Naive thymus-derived CD8-positive, alpha-beta T cell (primary cell): ENCODE data around the gene CTSG. TPM values are rescaled to one million over a fixed set of nuclear protein-coding genes. Genes with fewer than 3 reads are reported as not detected.

Source experiments
- ATAC-seq, 2 donors: fragments of 150-1000 bp; cut with Tn5 transposase in 1 of 2; sonication (Bioruptor Pico), chemical (Tn5 transposase) in 1 of 2; 1 replicate in 1 of 2; 2 replicates in 1 of 2; pipeline ENCODE4 v1.10.0; 2021; ENCODE audit warnings: mild to moderate bottlenecking in 2 of 2, moderate library complexity in 2 of 2
- POLR2A ChIA-PET: fragments of 350-600 bp; sonication (Branson Sonifier 250); formaldehyde crosslinking; loops from one replicate; lab custom pipeline; 2021; ENCODE audit warnings: antibody characterized with exemption; lab: Charles Lee
- DNase-seq, 10 donors: peaks; one replicate each; pipeline versions ENCODE4 v3.0.0 to v3.0.0-alpha.2; 2020 to 2022
- H3K27ac Mint-ChIP-seq, 10 donors: one replicate each; pipeline ENCODE4 v1.8.0; 2020 to 2022; ENCODE audit warnings: mild to moderate bottlenecking in 10 of 10, mixed read lengths in 10 of 10, moderate library complexity in 4 of 10, inconsistent platforms in 1 of 10
- H3K27me3 Mint-ChIP-seq, 5 donors: one replicate each; pipeline ENCODE4 v1.8.0; 2021 to 2022; ENCODE audit warnings: mixed read lengths in 5 of 5
- H3K36me3 Mint-ChIP-seq, 3 donors: one replicate each; pipeline ENCODE4 v1.8.0; 2020 to 2022; ENCODE audit warnings: mixed read lengths in 3 of 3, mild to moderate bottlenecking in 2 of 3, inconsistent platforms in 1 of 3
- H3K4me1 Mint-ChIP-seq, 4 donors: one replicate each; pipeline ENCODE4 v1.8.0; 2021 to 2022; ENCODE audit warnings: mixed read lengths in 4 of 4
- H3K4me3 Mint-ChIP-seq, 10 donors: one replicate each; pipeline ENCODE4 v1.8.0; 2020 to 2022; ENCODE audit warnings: mild to moderate bottlenecking in 10 of 10, mixed read lengths in 10 of 10, moderate library complexity in 6 of 10, inconsistent platforms in 1 of 10
- H3K9me3 Mint-ChIP-seq, 9 donors: one replicate each; pipeline ENCODE4 v1.8.0; 2020 to 2022; ENCODE audit warnings: mixed read lengths in 9 of 9, mild to moderate bottlenecking in 3 of 9, inconsistent platforms in 1 of 9, moderate library complexity in 1 of 9
- polyA plus RNA-seq, 3 donors: library from polyadenylated mRNA; unstranded; fragments of 300-500 nt; fragmentation: Illumina TruSeq; gene quantifications; one replicate each; pipeline ENCODE4 v1.2.3, GENCODE V29; 2021
- total RNA-seq, 8 experiments: library from RNA in 2 of 8; stranded (reverse) in 2 of 8; gene quantifications; one replicate each; pipeline ENCODE4 v1.2.3 and lab custom pipeline; 2021 to 2026

The CTSG gene, protein sequence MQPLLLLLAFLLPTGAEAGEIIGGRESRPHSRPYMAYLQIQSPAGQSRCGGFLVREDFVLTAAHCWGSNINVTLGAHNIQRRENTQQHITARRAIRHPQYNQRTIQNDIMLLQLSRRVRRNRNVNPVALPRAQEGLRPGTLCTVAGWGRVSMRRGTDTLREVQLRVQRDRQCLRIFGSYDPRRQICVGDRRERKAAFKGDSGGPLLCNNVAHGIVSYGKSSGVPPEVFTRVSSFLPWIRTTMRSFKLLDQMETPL
- total RNA-seq (not detected), polyA plus RNA-seq (not detected), total RNA-seq (lab: John Stamatoyannopoulos, UW) (0 to 0.50 (median 0.04) reads per million in 6 experiments)

DNA sequence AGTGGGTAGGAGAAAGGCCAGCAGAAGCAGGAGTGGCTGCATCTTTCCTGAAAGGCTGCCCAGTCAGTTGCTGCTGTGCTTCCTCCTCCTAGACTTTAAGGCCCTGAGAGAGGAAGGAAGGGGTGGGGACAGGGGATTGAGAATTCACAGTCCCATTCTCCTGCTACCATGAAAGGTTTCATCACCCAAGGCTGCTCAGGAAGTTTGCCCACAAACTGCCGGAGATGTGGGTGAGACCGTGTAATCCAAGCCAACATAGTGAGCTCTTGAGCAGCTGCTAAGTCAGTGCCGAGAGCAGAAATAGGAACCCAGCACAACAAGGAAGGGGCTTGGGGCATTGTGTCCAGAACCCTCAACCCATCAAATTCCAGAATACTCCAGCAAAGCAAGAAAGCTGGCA, at the start of gene CTSG:
TSS of gene CTSG (minus strand) at position 69 of the 400 bp plus-strand sequence. CDS start at position 42, 27 bp downstream.
- DNase-seq (no peak), ATAC-seq (no peak)
- Mint-ChIP-seq H3K27me3 (peaks cover 0 to 8% (median 3%) of the 10 kb centered on the region in 5 donors), H3K4me3 (no peak within 1 kb of the TSS), H3K9me3 (peaks cover 0 to 2% (median 0%) of the 10 kb centered on the region in 9 donors), H3K36me3 (no peaks in the 10 kb centered on the region), H3K27ac (peak within 1 kb of the TSS in 2 of 10 donors; percentile 3 to 50), H3K4me1 (peaks cover 0 to 4% (median under 1%) of the 10 kb centered on the region in 4 donors)
- POLR2A ChIA-PET: no interaction called here

DNA sequence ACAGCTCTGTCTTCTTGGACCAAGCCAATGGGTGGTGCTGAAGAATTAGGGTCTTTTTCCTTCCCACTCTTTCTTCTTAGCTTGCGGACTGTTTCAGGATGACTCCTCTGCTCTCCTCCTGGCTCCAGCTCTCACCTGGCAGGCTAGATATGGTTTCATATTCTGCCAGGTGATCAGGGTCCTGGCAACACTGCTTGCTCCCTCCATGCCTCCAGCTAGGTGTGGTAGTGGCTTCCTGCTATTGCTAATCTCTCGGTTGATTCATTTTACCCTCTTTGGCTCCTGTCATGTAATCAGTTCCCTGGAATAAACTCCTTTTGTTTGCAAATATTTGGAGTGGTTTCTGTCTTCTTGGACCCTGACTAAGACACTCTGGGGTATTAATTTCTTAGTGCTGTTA, 37.7 kb upstream of the CTSG start:
- POLR2A ChIA-PET: no interaction called here
- Mint-ChIP-seq H3K9me3 (peaks cover 0 to 4% (median under 1%) of the 10 kb centered on the region in 9 donors), H3K4me1 (peaks cover 0 to 25% (median 3%) of the 10 kb centered on the region in 4 donors), H3K27ac (peak overlapping the region in 1 of 10 donors; percentile 88), H3K27me3 (peaks cover 0 to 11% (median 0%) of the 10 kb centered on the region in 5 donors), H3K36me3 (no peaks in the 10 kb centered on the region), H3K4me3 (no peak overlapping the region)
- DNase-seq: no peak
- ATAC-seq: no peak

DNA sequence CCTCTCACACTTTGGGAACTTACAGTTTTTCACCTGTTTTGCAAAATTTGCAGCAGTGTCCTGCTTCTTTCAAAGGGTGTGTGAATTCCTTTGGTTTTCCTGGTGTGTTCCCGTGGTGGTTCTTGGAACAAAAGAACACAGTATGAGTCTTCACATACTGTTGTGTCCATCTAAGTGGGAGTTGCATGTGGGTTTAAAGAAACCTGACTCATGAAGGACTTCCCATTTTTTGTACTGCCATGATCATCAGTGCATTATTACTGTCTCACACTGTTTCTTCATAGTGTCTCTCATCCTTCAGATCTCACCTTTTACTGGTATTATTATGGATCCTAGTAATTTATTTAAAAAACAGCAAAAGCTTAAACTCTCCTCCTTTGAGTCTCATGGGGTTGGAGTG, 37.2 kb upstream of the CTSG start:
- Mint-ChIP-seq H3K9me3 (peaks cover 0 to 4% (median 0%) of the 10 kb centered on the region in 9 donors), H3K27ac (peak overlapping the region in 1 of 10 donors; percentile 88), H3K4me3 (peak overlapping the region in 1 of 10 donors; percentile 28), H3K27me3 (peaks cover 0 to 11% (median 0%) of the 10 kb centered on the region in 5 donors), H3K36me3 (no peaks in the 10 kb centered on the region), H3K4me1 (peaks cover 0 to 29% (median 3%) of the 10 kb centered on the region in 4 donors)
- DNase-seq (no peak), ATAC-seq (no peak)
- POLR2A ChIA-PET: no interaction called here

DNA sequence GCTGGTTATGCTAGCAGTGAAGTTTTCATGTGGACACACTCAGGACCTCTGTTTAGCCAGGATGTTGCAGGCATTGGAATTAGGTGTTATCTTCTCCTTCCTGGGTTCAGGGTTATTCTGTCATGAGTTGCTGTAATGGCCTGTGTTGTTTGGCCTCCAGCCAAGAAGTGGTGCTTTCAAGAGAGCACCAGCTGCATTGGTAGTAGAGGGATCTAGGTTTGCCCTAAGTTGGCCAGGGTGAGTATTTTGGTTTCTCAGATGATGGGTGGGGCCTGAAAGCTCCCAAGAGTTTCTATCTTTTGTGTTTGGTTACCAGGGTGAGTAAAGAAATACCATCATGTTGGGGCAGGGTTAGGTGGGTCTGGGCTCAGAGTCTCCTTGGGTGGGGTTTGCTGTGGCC, 36.1 kb upstream of the CTSG start:
- DNase-seq (no peak), ATAC-seq (no peak)
- H3K4me1 Mint-ChIP-seq: peaks cover 0 to 35% (median 3%) of the 10 kb centered on the region in 4 donors
- peaks cover 0 to 4% (median 0%) of the 10 kb centered on the region in 9 donors for H3K9me3 Mint-ChIP-seq
- H3K27me3 Mint-ChIP-seq: peaks cover 0 to 11% (median 0%) of the 10 kb centered on the region in 5 donors
- H3K36me3 Mint-ChIP-seq: no peaks in the 10 kb centered on the region
- peak overlapping the region in 1 of 10 donors; percentile 44 for H3K4me3 Mint-ChIP-seq
- H3K27ac Mint-ChIP-seq: peak overlapping the region in 1 of 10 donors; percentile 82
- POLR2A ChIA-PET: no interaction called here

DNA sequence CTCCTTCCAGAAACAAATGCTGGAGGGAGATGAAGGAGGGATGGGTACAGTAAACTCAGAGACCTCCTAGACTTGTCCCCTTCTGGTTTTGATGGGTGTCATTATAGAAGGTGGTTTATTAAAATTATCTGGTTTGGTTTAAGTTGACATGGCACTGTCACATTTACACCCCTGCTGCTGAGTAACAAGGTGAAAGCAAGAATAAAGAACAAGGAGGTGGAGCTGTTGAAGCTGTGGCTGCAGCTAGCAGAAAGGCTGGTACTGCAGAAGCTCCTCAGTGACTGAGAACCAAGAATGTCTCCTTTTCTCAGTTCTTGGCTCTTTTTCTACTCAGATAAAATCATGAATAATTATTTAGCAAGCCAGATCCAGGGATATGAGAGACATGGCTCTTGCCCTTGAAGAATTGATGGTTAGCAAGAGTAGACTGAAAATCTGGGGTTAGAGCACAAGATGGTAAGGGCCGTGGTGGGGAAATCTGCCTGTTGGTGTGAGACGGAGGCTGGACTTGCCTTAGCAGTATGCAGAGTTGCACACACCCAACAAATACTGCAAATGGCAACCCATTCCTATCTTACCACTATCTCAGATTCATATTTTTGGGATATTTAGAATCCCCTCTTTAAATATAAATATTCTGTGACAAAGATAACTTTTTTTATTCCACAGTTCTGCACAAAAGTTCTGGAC, 33.8 kb upstream of the CTSG start, which contains the start of gene GZMH:
TSS of gene GZMH (minus strand) at position 31 of the 690 bp plus-strand sequence. CDS start 72 bp downstream, outside the sequence.
- POLR2A ChIA-PET: no interaction called here
- peaks cover 0 to 19% (median 0%) of the 10 kb centered on the region in 5 donors for H3K27me3 Mint-ChIP-seq
- peaks cover 0 to 4% (median 0%) of the 10 kb centered on the region in 9 donors for H3K9me3 Mint-ChIP-seq
- H3K27ac Mint-ChIP-seq: peak within 1 kb of the TSS in 6 of 10 donors; percentile 6 to 90 (median 68)
- peaks cover 4 to 53% (median 11%) of the 10 kb centered on the region in 4 donors for H3K4me1 Mint-ChIP-seq
- DNase-seq (no peak), ATAC-seq (no peak)
- peak within 1 kb of the TSS in 4 of 10 donors; percentile 1 to 86 (median 66) for H3K4me3 Mint-ChIP-seq
- H3K36me3 Mint-ChIP-seq: no peaks in the 10 kb centered on the region

DNA sequence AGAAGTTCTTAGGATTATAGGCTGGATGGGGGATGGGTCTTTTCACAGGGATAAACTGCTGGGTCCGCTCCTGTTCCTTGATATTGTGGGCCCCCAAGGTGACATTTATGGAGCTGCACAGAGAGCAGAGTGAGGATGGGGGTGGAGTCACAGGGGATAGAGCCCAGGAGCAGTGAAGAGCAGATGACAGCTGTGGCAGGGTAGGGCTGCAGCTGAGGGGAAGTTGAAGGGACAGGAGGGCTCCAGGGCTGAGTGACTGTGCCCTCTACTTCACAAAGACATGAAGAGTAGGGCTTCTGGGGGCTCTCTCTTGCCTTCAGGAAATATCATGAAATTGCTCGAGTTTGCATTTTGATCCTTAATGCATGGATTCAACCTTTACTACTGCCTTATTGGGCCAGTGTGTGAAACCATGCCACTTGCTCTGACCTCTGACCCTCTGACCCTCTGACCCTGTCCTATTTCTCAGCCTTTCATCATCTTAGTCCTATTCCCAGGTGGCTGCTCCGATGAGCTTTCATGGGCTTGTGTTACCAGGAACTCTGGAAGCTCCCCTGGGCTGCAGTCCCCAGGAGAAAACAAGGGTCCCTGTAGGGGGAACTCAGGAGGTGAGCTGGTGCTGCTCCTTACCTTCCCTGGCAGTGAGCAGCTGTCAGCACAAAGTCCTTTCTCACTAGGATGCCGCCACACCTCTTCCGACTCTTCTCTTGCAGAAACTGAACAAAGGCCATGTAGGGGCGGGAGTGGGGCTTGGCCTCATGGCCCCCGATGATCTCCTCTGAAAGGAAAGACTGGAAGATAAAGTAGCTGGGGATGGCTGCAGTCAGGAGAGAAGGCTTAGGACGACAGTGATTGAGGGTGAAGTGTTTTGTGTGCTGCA, 31.8 kb upstream of the CTSG start:
- ATAC-seq (no peak), DNase-seq (no peak)
- POLR2A ChIA-PET: no interaction called here
- Mint-ChIP-seq H3K27ac (peak overlapping the region in 5 of 10 donors; percentile 34 to 90 (median 55)), H3K27me3 (peaks cover 0 to 17% (median 1%) of the 10 kb centered on the region in 5 donors), H3K4me3 (peak overlapping the region in 4 of 10 donors; percentile 22 to 86 (median 62)), H3K4me1 (peaks cover 4 to 47% (median 11%) of the 10 kb centered on the region in 4 donors), H3K9me3 (peaks cover 0 to 4% (median 0%) of the 10 kb centered on the region in 9 donors), H3K36me3 (no peaks in the 10 kb centered on the region)

DNA sequence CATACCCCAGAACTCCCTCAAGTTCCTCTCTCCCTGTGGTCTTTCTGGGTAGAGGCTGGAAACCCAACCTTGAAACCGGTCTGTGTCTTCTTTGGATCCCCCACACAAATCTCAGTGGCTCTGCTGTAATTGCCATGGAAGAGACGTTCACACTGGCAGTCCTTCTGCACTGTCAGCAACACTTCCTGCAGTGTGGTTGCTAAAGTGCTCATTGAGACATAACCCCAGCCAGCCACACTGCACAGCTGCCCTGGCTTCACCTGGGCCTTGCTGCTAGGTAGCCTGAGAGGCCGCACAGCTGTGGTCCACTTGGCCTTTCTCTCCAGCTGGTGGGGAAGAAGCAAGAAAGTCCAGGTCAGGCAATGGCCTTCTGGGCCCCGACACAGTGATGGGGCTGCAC, 31.0 kb upstream of the CTSG start:
- Mint-ChIP-seq H3K9me3 (peaks cover 0 to 4% (median 0%) of the 10 kb centered on the region in 9 donors), H3K27me3 (peaks cover 0 to 17% (median 1%) of the 10 kb centered on the region in 5 donors), H3K27ac (peak overlapping the region in 3 of 10 donors; percentile 34 to 90 (median 38)), H3K36me3 (no peaks in the 10 kb centered on the region), H3K4me1 (peaks cover 4 to 39% (median 10%) of the 10 kb centered on the region in 4 donors), H3K4me3 (peak overlapping the region in 4 of 10 donors; percentile 31 to 86 (median 58))
- ATAC-seq (no peak), DNase-seq (no peak)
- POLR2A ChIA-PET: no interaction called here

DNA sequence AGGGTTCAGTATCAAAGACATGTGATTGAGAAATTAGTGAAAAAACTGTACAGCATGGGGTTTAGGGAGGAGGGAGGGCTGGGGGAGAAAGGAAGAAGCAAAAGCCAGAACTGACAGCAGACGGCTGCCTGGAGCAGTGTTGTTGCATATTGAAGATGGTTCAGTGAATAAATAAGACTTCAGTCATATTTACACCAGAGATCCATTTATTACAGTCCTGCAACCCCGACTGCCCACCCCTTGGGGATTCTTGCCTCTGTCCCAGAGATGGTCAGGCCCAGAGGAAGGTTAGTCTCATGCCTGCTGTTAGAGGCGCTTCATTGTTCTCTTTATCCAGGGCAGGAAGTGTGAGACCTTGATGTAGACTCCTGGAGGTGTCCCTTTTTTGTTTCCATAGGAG, 30.2 kb upstream of the CTSG start:
- Mint-ChIP-seq H3K9me3 (peaks cover 0 to 2% (median 0%) of the 10 kb centered on the region in 9 donors), H3K4me3 (peak overlapping the region in 2 of 10 donors; percentile 55 to 86), H3K27ac (peak overlapping the region in 3 of 10 donors; percentile 6 to 94 (median 90)), H3K27me3 (peaks cover 0 to 17% (median 5%) of the 10 kb centered on the region in 5 donors), H3K36me3 (no peaks in the 10 kb centered on the region), H3K4me1 (peaks cover 4 to 33% (median 10%) of the 10 kb centered on the region in 4 donors)
- POLR2A ChIA-PET: no interaction called here
- DNase-seq (no peak), ATAC-seq (no peak)

DNA sequence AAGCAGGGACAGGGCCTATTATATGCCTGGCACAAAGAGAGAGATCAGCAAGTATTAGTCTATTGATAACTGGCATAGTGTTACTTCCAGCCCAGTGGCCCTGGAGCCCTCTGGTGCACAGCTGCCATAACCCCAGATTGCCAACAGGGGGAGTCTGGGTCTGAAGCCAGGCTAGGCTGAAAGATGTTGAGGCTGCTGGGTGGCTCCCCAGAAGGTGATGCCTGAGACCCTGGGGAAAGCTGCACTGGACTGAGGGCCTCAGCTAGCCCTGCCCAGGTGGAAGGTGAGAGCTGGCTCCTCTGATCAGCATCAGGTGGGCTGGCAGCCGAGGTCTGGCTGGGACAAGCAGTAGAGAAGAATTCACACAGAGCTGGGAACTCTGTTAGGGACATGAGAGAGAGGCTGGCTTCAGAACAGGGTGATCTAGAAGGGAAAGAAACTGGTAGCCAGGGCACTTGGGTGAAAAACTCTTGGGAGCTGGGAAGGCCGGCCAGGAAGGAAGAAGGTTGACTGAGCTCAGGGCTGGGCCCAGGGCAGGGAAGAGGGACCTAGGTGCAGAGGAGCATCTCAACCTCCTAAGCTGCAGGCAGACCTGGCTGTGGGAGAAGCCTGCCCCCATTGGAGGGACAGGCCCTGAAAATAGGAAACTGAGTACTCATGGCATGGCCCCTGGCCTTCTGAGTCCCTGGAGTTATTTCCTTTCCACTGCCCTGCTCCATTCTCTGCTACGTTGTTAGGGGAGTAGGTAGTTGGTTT, 29.6 kb upstream of the CTSG start:
- Mint-ChIP-seq H3K36me3 (no peaks in the 10 kb centered on the region), H3K4me1 (peaks cover 4 to 33% (median 10%) of the 10 kb centered on the region in 4 donors), H3K27me3 (peaks cover 0 to 17% (median 5%) of the 10 kb centered on the region in 5 donors), H3K27ac (peak overlapping the region in 6 of 10 donors; percentile 6 to 94 (median 73)), H3K9me3 (no peaks in the 10 kb centered on the region), H3K4me3 (peak overlapping the region in 3 of 10 donors; percentile 1 to 86 (median 59))
- DNase-seq: peak in 9 of 10 donors; percentile 17 to 63 (median 44)
- peak; percentile 58 to 75 for ATAC-seq
- POLR2A ChIA-PET: no interaction called here

DNA sequence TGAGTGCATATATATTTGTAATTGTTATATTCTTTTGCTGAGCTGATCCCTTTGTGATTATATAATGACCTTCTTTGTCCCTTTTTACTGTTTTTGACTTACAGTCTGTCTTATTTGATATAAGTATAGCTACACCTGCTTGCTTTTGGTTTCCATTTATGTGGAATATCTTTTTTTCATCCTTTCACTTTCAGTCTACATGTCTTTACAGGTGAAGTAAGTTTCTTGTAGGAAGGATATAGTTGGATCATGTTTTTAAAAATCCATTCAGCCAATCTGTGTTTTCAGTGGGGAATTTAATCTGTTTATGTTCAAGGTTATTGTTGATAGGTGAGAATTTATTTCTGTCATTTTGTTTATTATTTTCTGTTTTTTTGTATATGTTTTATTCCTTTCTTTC, 21.4 kb upstream of the CTSG start:
- DNase-seq (no peak), ATAC-seq (no peak)
- Mint-ChIP-seq H3K36me3 (peaks cover 0 to 44% (median 25%) of the 10 kb centered on the region in 3 donors), H3K9me3 (peaks cover 18 to 64% (median 48%) of the 10 kb centered on the region in 9 donors), H3K27me3 (peaks cover 0 to 21% (median 5%) of the 10 kb centered on the region in 5 donors), H3K4me3 (no peak overlapping the region), H3K4me1 (no peaks in the 10 kb centered on the region), H3K27ac (no peak overlapping the region)
- POLR2A ChIA-PET: no interaction called here

DNA sequence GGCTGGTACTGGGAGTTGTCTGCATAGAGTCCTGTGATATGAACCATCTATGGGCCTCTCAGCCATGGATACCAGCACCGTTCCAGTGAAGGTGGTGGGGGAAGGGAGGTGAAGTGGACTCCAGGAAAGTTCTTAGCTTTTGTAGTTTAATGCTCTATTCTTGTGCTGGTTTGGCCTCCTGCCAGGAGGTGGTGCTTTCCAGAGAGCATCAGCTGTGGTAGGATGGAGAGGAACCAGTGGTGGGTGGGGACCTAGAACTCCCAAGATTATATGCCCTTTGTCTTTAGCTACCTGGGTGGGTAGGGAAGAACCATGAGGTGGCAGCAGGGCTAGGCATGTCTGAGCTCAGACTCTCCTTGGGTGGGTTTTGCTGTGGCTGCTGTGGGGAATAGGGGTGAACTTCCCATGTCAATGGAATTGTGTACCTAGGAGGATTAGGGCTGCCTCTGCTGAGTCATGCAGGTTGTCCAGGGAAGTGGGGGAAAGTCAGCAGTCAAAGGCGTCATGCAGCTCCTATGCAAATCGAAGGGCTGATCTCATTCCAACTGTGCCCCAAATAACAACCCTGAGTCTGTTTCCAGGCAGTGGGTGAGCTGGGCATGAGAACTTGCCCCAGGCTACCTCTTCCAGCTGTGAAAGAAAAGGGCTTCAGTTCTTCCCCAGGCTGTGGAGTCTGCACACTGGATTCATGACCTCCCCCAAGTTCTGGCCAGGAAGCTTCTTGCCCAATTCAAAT, 19.2 kb upstream of the CTSG start:
- H3K36me3 Mint-ChIP-seq: peaks cover 0 to 43% (median 24%) of the 10 kb centered on the region in 3 donors
- DNase-seq: no peak

More for the DNA sequence above, 19.2 kb upstream of the CTSG start:
- no peak for ATAC-seq
- Mint-ChIP-seq H3K4me1 (no peaks in the 10 kb centered on the region), H3K4me3 (no peak overlapping the region), H3K27ac (no peak overlapping the region), H3K27me3 (peaks cover 0 to 24% (median 13%) of the 10 kb centered on the region in 5 donors), H3K9me3 (peaks cover 18 to 70% (median 50%) of the 10 kb centered on the region in 9 donors)
- POLR2A ChIA-PET: no interaction called here
